HepG2 (cell line): Measurements from ENCODE around the gene ALDOA. TPM values are rescaled to one million over a fixed set of nuclear protein-coding genes. Genes with fewer than 3 reads are reported as not detected.
A peak's percentile ranks its signal among the peaks of the same experiment; 100 is the strongest.

Source experiments
- FOXM1 ChIP-seq: sonication (generic); formaldehyde crosslinking; IDR thresholded peaks from 2 replicates; pipeline ENCODE4 v1.5.0; 2020; ENCODE audit warnings: missing genetic modification reagents
- KMT2B ChIP-seq: IDR thresholded peaks from 2 replicates; pipeline ENCODE4 v1.6.1; 2016; ENCODE audit warnings: missing genetic modification reagents, missing compliant biosample characterization
- MIER2 ChIP-seq: IDR thresholded peaks from 2 replicates; pipeline ENCODE4 v1.6.1; 2016; ENCODE audit warnings: missing biosample characterization, missing genetic modification reagents
- NFE2L1 ChIP-seq: sonication (generic); formaldehyde crosslinking; IDR thresholded peaks from 2 replicates; pipeline ENCODE4 v1.4.0; 2020; ENCODE audit warnings: missing genetic modification reagents, mild to moderate bottlenecking, borderline replicate concordance
- NFYC ChIP-seq: IDR thresholded peaks from 2 replicates; pipeline ENCODE4 v1.6.1; 2016; ENCODE audit warnings: missing genetic modification reagents, missing compliant biosample characterization
- SALL2 ChIP-seq: sonication (generic); formaldehyde crosslinking; IDR thresholded peaks from 2 replicates; pipeline ENCODE4 v1.8.1; 2023; ENCODE audit warnings: mild to moderate bottlenecking, missing genetic modification reagents, inconsistent platforms
- SRY ChIP-seq: sonication (generic); formaldehyde crosslinking; IDR thresholded peaks from 2 replicates; pipeline ENCODE4 v1.8.0; 2022; ENCODE audit warnings: mild to moderate bottlenecking, missing genetic modification reagents
- TOE1 ChIP-seq: sonication (generic); formaldehyde crosslinking; IDR thresholded peaks from 2 replicates; pipeline ENCODE4 v1.4.0; 2020; ENCODE audit warnings: mild to moderate bottlenecking, missing genetic modification reagents
- ZBTB40 ChIP-seq, 2 experiments: fragments of 450-650 bp in 1 of 2; sonication (generic) in 1 of 2; formaldehyde crosslinking in 1 of 2; IDR thresholded peaks; 2 replicates each; pipeline versions ENCODE4 v1.6.1 to v1.8.0; 2016 to 2022; ENCODE audit warnings: antibody characterized with exemption in 1 of 2, mild to moderate bottlenecking in 1 of 2, missing genetic modification reagents in 1 of 2
- ZNF382 ChIP-seq: sonication (generic); formaldehyde crosslinking; IDR thresholded peaks from 2 replicates; pipeline ENCODE4 v1.5.0; 2020; ENCODE audit warnings: missing genetic modification reagents, mild to moderate bottlenecking, borderline replicate concordance
- ZNF513 ChIP-seq: sonication (generic); formaldehyde crosslinking; conservative IDR thresholded peaks from 2 replicates; pipeline ENCODE4 v1.5.0; 2020; ENCODE audit warnings: missing genetic modification reagents
- ZNF775 ChIP-seq: sonication (generic); formaldehyde crosslinking; IDR thresholded peaks from 2 replicates; pipeline ENCODE4 v1.4.0; 2020; ENCODE audit warnings: missing genetic modification reagents, mild to moderate bottlenecking, moderate library complexity, borderline replicate concordance
- ZNF878 ChIP-seq: sonication (generic); formaldehyde crosslinking; IDR thresholded peaks from 2 replicates; pipeline ENCODE4 v1.8.1; 2023; ENCODE audit warnings: mild to moderate bottlenecking, missing genetic modification reagents, moderate library complexity
- polyA plus RNA-seq, 8 experiments: library from polyadenylated mRNA; depleted of rRNA in 3 of 8; stranded (reverse) in 7 of 8; unstranded in 1 of 8; fragments of >200 nt; fragmentation: Illumina TruSeq in 4 of 8; extraction: Trizol in 4 of 8; gene quantifications; 2 replicates each; pipeline versions ENCODE4 v1.2.1 to v1.2.3, GENCODE V29; 2011 to 2016; ENCODE audit warnings: low read depth in 4 of 8, missing spikeins in 1 of 8, mixed read lengths in 1 of 8; ENCODE audit not compliant: insufficient read depth in 1 of 8
- total RNA-seq, 5 experiments: library from RNA; depleted of rRNA; stranded (reverse); fragments of >200 nt; fragmentation: Illumina TruSeq; extraction: Trizol; gene quantifications; 2 replicates each; pipeline ENCODE4 v1.2.3, GENCODE V29; 2016; ENCODE audit warnings: low read depth in 1 of 5
- TF ChIP-seq, protein P1 (sequence below): sonication (generic); formaldehyde crosslinking; IDR thresholded peaks from 2 replicates; pipeline ENCODE4 v1.8.1; 2023; ENCODE audit warnings: mild to moderate bottlenecking, missing genetic modification reagents, borderline replicate concordance
- TF ChIP-seq, protein P2 (sequence below): IDR thresholded peaks from 2 replicates; pipeline ENCODE4 v1.6.1; 2018; ENCODE audit warnings: missing genetic modification reagents, mild to moderate bottlenecking, missing compliant biosample characterization
- TF ChIP-seq, protein P3 (sequence below): IDR thresholded peaks from 2 replicates; pipeline ENCODE4 v1.6.1; 2016; ENCODE audit warnings: low read depth, borderline replicate concordance

The ALDOA gene
- total and polyA plus RNA-seq, 2 of the 13 experiments (the other 11 are each of a cell fraction or from before 2014, with no cell fraction given), result 925 to 1,884 TPM

- TF ChIP-seq NFE2L1 (CRISPR knock-in tag), result no peak
- no peak for TF ChIP-seq MIER2 (CRISPR knock-in tag)
- TF ChIP-seq ZNF775 (CRISPR knock-in tag), result peak; percentile 92; the same call in 1 of the 2 replicates
- TF ChIP-seq ZNF382 (CRISPR knock-in tag), result no peak
- TF ChIP-seq ZNF513, result no peak
- TF ChIP-seq NFYC (CRISPR knock-in tag), result no peak
- TF ChIP-seq ZNF878 (CRISPR knock-in tag), result peak; percentile 50; the same call in 1 of the 2 replicates
- peak; percentile 60; the same call in 1 of the 2 replicates for TF ChIP-seq SALL2 (CRISPR knock-in tag)
- no peak for TF ChIP-seq ZBTB40 (IDR thresholded peaks at IDR 0.05)
- peak; percentile 49; the same call in 1 of the 2 replicates for TF ChIP-seq ZBTB40 (CRISPR knock-in tag; IDR thresholded peaks at IDR 0.05)
- TF ChIP-seq KMT2B, result no peak
- TF ChIP-seq, protein P1, sequence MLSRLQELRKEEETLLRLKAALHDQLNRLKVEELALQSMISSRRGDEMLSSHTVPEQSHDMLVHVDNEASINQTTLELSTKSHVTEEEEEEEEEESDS (CRISPR knock-in tag), result no peak
- TF ChIP-seq SRY (CRISPR knock-in tag), result peak; percentile 68; the same call in 1 of the 2 replicates
- TF ChIP-seq FOXM1, result no peak
- TF ChIP-seq, protein P2, sequence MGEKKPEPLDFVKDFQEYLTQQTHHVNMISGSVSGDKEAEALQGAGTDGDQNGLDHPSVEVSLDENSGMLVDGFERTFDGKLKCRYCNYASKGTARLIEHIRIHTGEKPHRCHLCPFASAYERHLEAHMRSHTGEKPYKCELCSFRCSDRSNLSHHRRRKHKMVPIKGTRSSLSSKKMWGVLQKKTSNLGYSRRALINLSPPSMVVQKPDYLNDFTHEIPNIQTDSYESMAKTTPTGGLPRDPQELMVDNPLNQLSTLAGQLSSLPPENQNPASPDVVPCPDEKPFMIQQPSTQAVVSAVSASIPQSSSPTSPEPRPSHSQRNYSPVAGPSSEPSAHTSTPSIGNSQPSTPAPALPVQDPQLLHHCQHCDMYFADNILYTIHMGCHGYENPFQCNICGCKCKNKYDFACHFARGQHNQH (CRISPR knock-in tag), result no peak; the same call in 1 of the 2 replicates
- no peak for TF ChIP-seq TOE1 (CRISPR knock-in tag)
- TF ChIP-seq, protein P3, sequence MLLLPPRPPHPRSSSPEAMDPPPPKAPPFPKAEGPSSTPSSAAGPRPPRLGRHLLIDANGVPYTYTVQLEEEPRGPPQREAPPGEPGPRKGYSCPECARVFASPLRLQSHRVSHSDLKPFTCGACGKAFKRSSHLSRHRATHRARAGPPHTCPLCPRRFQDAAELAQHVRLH (CRISPR knock-in tag), result peak; percentile 74
Observed at GRCh38 chr16:30112197-30113030, 46.9 kb downstream of the ALDOA start (continued).
